HG03045 (cell line): Measurements from ENCODE around the gene FLNC.

Experiments
- ATAC-seq: cut with Tn5 transposase; IDR thresholded peaks from one replicate; pipeline ENCODE4 v1.9.1; 2021; ENCODE audit warnings: mild to moderate bottlenecking, moderate library complexity; ENCODE audit not compliant: unreplicated experiment

FLNC gene

GRCh38 chr7:128888756-128889095 lies 58.5 kb downstream of the FLNC start:
- ATAC-seq: no peak

- ATAC-seq: no peak
These were observed 58.9 kb downstream of the FLNC start for GRCh38 chr7:128889121-128889520.

GRCh38 chr7:128890306-128891109 lies 60.3 kb downstream of the FLNC start:
- no peak for ATAC-seq

- ATAC-seq: no peak
These were observed 61.1 kb downstream of the FLNC start for GRCh38 chr7:128891110-128891941.

DNA sequence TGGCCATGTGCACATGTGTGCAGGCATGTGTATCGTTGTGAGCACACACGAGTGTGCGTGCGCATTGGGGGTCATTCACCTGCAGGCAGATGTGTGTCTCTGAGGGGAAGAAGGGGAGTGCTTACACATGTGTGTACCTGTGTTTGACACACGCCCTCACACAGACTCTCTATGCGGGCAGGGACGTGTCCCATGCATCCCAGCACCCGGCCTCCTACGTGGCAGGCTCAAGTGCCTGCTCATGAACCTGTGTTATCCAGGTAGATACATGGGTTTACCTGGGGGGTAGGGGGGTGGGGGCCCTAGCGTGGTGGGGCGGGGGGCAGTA lies 61.7 kb downstream of the FLNC start:
- ATAC-seq: no peak

GRCh38 chr7:128892521-128893250 lies 62.5 kb downstream of the FLNC start:
- ATAC-seq: no peak

GRCh38 chr7:128893251-128894100 lies 63.3 kb downstream of the FLNC start:
- ATAC-seq: no peak

GRCh38 chr7:128894101-128894440 lies 63.9 kb downstream of the FLNC start:
- ATAC-seq: no peak

- ATAC-seq: no peak
These were observed 65.1 kb downstream of the FLNC start for GRCh38 chr7:128895320-128895719.

GRCh38 chr7:128899392-128899791 lies 69.2 kb downstream of the FLNC start:
- ATAC-seq: no peak

GRCh38 chr7:128900237-128900636 lies 70.0 kb downstream of the FLNC start:
- no peak for ATAC-seq

GRCh38 chr7:128902761-128903585 lies 72.8 kb downstream of the FLNC start:
- no peak for ATAC-seq

GRCh38 chr7:128903621-128904361 lies 73.6 kb downstream of the FLNC start:
- no peak for ATAC-seq

DNA sequence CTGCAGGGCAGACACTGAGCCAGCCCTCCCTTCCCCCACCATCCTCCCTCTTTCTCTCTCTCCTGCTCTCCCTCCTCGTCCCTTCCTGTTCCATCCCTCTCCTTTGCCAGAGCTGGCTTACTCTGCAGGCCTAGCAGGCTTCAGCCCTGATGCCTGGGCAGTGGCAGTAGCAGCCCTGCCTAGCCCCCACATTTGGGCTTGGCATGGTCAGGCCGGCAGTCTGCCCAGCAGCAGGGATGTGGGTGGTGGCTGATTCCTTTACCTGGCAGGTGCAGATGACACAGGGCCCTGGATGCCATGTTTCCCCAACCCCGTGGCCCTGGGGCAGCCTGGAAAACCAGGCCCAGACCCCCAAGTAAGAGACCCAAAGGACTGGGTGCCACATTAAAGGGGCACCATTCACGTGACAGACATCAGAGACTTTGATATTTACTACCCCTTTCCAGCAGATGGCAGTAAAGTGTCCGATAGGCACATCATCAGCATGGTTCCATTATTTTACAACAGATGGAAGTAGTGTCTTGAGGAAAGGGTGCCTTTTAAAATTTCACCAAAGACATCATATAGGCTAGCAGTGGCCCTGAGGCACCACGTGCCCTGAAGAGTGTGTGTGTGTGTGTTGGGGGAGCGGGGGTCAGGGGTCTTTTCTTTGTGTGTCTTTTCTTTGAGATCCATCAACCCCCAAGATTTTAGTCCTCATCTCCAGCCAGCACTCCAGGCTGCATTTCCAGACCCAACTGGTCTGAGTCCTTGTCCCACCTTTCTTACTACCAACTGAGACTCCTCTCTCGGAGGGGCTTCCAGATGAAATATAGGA lies 74.4 kb downstream of the FLNC start:
- no peak for ATAC-seq

- ATAC-seq: no peak
These were observed 76.0 kb downstream of the FLNC start for GRCh38 chr7:128906001-128906765.

GRCh38 chr7:128906766-128907559 lies 76.8 kb downstream of the FLNC start:
- ATAC-seq: no peak
